ENCODE measurements around the gene GDF2.

GDF2 gene

DNA sequence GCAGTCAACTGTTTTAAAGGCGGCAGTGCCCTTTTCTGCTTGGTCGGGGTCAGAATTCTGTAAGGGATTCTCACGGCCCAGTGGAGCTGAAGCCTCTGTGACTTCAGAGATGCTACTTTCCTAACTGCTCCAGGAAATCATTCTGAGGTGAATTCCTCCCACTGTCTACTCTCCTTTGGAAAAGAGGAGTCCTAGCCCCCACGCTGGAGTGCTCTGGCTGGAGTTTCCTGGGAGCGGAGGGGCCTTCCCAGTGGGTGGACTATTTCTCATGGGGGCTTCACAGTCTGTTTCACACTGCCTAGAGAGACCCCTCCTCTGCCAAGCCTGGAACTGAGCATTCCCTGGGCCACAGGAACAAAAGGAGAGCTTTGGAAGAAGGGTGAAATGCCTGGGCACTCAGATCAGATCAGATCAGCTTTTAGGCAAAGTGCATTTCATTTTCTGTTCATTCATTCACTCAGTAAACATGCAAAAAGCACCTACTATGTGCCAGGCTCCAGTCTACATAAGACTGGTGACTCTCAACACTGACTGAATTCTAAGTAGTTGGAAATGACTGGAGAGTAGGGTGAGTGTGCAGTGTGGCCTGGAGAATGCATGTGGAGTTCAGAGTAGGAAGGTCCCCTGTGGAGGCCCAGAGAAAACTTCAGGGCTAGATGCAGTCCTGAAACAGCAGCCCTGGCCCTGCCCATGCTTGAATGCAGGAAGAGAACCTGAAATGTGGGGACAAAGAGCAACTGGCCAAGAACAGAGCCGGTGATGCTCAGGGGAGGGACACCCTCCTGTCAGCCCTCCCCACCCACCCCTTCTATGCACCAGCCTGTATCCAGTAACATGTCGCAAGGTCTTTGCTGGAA, 49.6 kb downstream of the GDF2 start:
- DNase-seq, result no peak

DNA sequence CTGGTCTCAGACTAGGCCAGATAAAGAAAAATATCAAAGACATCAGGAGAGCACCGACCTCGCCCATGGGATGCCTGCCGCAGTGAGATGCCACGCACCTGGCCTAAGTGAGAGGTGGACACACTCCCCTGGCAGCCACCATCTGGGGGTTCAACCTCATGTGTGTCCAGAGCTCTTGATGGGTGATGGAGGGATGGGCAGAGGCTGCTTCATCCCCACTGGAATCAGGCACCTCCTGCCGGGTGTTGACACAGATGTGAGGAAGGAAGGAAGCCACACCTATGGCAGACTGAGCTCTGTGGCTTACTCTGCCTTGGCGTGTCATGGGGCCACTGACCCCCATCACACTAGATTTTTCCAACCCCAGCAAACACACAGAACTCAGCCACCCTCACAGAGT, 50.5 kb downstream of the GDF2 start:
- DNase-seq, result no peak

DNA sequence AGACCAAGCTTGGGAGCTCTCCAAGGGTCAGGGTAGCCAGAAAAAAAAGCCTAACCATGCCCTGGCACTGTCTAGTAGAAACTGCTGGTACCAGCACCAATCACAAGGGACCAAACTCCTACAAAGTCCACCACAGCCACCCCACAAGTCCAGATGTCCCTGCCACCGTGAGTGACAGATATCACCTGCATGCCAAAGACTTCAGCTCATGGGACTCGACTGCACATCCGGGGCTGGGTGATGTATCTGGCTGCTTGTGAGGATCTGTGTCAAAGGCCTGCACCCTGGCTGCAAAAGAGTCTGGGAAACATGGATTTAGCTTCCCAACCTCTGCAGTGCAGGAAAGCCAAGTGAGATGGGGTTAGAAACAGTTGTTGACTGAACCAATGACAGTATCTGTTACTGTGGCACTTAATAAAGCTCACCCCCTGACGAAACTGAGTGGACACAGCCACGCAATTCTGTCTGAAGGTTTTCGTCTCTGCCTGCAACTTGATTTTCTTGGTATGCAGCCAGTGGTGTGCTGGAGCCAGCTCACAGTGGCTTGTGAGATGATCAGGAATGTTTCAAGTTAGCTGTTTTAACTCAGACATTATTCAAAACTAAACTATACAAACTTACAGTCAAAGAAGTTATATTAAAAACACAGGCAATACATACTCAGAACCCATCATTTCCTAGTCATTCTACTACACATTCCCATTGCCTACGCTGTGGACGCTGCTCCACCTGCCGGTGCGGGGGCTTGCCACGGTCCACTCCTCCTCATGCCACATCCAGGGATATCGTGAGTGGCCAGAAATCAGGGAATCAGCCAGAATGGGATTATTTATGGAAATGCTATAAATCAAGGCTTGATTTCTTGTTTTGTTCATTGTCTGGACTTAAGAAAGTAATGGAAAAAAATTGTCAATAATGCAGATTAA, 52.6 kb downstream of the GDF2 start:
- DNase-seq, result no peak

DNA sequence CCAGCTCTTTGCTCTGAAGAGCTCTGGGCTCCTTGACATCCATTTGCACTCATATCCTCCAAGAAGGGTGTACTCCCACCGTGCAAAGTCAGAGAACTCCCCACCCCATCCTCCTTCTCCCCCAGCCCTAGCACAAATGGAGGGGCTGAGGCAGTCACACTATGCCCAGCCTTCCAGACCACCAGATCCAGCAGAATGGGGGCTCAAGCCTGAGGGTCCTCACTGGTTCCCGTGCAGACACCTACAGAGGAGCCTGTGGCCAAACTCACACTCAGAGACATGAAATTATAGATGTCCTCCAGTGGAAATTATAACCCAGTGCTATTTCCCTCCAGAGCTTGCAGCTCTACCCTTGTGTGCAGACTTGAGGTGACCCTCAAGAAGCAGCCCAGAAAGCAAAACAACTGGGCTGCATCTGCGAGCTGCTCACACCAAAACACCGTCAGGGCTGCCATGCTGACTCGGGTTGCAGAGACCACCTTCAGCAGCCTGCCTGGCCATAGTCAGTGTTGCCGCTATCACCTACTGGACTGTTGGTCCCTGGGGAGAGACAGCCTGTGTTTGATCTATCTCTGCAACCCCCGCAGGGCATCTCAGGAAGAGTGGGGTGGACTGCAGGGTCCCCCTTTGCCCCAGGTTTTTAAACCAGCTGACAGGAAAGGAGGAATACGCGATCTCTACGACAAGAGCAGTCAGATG, 54.4 kb downstream of the GDF2 start:
- DNase-seq, result no peak

Data from NCI-H510A (cell line).